Raji (cell line): ENCODE results near the gene SLC1A2.

ENCODE experiments used
- POLR2A ChIP-seq: IDR thresholded peaks from 2 replicates; pipeline ENCODE4 v1.6.1; 2011; ENCODE audit warnings: low read depth, low read length, control low read depth; ENCODE audit not compliant: insufficient read depth

Gene SLC1A2

DNA sequence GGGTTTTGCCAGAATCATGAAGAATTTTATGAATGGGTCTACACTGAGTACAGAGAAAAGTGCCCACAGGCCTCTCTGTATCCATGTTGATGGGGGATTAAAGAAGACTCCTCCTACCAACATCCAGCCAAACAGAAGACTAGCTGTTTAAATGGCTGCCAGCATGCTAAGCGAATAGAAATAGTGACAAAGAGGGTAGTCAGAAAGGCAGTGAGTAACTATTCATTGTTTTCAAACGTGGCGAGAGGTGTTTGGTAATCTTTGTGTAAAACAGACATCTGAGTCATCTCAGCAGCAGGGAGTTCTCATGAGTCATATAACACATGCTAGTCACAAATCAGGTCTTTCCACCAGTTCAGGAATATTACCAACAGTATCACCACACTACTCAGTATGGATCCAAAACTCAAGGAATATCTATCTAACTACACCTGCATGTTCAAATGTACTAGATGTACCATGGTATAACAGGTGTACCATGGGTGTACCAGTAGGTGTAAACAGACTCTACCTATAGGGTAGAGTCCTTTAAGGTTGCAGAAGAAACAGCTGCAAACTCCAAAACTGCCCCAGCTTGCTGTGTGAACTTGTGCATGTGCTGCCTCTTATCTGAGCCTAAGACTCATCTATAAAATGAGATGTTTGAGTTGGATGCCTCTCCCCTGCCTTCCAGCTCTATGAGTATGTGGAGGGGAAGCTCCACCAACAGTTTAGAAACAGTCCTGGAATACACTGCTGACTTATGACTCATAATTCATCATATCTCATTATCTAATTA lies 82.0 kb downstream of the SLC1A2 start:
- TF ChIP-seq POLR2A, result no peak

DNA sequence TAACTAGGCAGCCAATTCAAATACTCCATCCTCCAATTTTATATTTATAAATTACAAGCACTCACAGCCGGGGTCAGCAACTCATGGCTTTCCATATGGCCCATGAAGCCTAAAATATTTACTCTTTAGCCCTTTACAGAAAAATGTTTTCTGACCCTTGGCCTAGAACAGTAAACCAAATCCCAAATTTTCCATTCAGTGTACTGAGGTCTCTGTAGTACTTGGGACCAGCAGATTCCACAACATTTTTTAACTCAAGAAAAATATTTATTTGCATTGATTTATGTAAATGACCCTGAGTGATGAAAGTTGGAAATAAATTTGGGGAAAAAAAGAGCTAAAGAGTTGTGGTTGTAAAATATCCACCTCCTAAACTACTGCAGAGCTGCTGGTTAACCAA lies 82.6 kb downstream of the SLC1A2 start:
- TF ChIP-seq POLR2A, result no peak

DNA sequence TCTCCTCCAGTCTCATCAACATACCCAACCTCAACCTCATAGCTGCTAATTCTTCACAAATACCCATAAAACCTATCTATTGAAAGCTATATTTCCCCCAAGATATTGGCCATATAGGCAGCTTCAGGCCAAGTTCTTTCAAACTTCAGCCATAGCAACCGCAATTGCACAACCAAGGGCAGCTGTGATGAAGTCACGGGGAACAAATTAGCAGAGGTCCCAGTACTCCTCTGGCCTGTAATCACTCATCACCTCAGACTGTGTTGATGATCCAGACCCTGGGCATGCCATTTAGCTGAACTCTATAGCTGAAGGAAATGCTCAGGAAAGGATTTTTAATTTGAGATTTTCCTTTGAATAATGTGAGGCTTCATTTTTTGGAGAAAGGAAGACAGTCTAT lies 84.1 kb downstream of the SLC1A2 start:
- TF ChIP-seq POLR2A, result no peak

DNA sequence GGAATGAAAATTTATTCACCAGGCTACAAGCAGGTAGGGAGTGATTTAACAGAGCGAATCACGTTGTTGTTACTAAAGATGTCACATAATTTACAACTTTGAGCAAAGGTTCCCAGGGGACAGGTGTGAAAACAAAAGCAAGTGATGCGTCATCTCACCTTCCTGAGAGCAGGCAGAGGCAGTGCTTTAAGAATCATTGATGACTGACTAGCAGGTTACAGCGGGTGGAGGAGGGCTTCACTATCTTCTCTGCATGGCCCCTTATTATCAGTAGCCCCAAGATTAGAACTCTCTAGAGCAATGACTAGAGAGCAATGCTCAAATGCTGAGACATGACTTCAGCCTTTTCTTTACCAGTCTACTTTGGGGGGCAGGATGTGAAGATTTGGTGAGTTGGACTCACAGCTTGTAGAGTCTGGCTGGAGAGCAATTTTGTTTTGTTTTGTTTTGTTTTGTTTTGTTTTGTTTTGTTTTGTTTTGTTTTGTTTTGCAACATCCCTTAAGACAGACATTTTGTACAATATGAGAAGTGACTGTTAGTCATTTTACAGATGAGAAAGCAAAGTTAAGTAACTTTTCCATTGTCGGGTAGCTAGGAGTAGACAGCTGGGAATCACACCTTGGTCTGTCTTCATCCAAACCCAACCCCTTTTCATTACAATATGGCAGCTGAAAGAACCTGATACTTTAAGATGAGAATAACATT lies 84.8 kb downstream of the SLC1A2 start:
- TF ChIP-seq POLR2A, result no peak

GRCh38 chr11:35332524-35332923 lies 86.8 kb downstream of the SLC1A2 start:
- no peak for TF ChIP-seq POLR2A

DNA sequence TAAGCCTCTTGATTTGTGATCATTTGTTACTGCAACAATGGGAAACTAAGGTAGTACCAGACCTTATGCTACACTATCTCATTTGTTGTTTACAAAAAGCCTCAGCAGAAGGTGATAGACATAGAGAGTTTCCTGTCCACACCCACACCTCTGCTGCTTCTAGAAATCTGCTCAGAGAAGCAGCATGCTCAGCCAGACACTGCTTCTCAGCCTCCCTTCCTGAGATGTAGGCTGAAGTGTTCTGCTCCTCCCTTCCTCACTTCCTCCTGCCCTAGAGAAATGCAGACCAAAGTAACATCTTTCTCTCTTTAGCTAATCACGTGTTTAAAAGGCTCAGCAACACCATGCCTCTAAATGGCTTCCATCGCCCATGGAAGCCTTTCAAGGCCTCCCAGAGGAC lies 88.4 kb downstream of the SLC1A2 start:
- no peak for TF ChIP-seq POLR2A

DNA sequence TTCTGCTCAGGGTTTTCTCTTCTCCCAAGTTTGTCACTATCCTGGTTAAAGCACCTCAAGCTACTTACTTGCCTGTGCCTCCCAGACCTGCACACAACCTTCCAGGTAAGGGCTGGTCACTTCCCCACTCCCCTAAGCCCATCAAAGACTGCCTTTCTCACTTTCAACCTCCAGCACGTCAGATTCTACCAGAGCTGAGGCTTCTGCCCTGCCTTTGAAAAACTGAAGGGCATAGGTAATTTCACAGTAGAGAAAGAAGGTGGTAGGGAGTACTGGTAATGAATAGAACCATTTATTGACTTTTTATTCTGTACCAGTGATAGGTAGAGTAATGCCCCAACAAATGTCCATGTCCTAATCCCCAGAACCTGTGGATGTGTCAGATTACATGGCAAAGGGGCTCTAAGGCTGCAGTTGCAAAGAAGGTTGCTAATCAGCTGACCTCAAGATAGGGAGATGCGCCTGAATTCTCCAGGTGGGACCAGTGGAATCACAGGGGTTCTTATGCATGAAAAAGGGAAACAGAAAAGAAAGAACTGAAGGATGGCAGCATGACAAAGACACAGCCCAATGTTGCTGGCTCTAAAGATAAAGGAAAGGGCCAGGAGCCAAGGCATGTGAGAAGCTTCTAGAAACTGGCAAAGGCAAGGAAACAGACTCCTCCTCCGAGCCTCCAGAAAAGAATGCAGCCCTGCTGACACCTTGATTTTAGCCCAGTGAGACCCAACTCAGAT lies 89.0 kb downstream of the SLC1A2 start:
- TF ChIP-seq POLR2A, result no peak

- no peak for TF ChIP-seq POLR2A
Measured at GRCh38 chr11:35327829-35328228, 91.5 kb downstream of the SLC1A2 start.

DNA sequence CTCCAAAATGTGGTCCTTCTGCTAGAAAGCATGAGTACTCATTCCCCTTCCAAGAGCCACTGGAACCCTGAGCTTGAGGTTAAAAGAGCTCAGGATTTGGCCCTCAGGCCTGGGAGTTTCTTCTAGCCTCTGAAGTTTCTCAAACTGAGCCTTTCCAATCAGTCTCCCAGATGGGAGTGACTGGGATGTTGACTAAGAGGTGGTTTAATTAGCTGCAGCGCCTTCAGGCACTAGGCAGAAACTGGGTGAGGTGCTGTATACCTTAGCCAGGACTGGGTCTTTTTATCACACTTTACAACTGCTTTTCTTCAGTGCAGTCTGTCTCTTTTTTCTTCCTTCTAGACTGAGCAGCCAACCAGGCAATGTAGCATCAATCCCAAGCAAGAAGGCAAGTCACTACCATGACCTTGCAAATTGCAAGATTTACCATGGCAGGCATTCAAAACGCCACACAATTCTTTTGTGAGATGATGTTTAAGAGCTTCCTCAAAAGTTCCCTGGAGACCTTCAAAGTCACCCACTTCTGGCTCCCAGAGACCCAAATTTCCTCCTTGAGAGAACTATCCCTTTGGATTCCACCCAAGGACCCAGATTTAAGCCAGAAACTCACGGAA lies 93.0 kb downstream of the SLC1A2 start:
- no peak for TF ChIP-seq POLR2A

DNA sequence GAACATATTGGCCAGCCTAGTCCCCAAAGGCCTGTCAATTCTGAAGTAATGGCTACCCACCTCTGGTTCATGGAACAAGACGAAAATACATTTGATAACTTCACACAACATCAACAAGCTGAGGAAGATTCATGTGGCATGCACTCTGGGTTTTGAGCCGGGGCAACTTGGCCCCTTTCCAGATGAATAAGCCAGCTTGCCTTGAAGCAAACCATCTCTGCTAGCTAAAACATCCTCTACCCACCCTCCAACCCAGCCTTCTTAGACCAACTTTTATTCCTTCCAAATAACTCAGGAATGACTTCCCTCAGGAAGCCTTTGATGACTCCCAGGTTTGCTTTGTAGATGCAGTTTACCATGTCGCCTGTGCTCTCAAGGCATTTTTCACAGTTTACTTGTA lies 94.4 kb downstream of the SLC1A2 start:
- no peak for TF ChIP-seq POLR2A

- TF ChIP-seq POLR2A, result no peak
Measured at GRCh38 chr11:35324183-35324886, 95.0 kb downstream of the SLC1A2 start.

DNA sequence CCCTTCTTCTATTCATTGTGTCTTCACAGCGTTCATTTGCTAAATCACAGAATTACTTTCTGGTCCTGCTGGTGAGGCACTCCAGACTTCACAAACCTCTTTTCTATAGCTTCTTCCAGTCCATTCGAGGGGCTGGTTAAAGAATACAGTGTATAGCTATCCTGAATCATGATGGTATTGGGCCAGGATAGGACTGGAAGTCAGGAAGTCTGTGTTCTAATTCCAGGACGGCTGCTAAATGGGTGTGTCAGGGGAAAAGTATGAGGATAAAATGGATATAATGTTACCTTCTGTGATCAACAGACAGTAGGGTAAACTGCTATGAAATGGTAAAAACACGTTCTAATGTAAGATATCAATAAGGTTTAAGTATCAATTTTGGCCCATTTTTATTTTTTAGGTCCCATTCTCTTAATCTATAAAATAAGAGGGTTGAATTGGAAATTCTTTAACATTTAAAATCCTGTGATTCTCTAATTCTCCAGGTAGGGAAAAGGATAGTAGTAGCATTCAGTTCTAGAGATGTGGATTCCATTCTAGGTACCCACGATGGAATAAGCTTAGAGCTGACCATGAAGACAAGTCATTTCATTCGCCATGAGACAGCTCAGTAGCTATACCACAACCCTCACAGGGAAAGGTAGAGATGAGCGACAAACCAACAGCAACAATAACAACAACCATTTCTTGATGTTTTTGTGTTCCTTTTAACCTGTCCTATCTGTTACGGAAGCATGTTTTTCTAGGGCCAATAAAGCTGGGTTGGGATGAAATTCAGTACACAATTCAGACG lies 96.1 kb downstream of the SLC1A2 start:
- TF ChIP-seq POLR2A, result no peak

DNA sequence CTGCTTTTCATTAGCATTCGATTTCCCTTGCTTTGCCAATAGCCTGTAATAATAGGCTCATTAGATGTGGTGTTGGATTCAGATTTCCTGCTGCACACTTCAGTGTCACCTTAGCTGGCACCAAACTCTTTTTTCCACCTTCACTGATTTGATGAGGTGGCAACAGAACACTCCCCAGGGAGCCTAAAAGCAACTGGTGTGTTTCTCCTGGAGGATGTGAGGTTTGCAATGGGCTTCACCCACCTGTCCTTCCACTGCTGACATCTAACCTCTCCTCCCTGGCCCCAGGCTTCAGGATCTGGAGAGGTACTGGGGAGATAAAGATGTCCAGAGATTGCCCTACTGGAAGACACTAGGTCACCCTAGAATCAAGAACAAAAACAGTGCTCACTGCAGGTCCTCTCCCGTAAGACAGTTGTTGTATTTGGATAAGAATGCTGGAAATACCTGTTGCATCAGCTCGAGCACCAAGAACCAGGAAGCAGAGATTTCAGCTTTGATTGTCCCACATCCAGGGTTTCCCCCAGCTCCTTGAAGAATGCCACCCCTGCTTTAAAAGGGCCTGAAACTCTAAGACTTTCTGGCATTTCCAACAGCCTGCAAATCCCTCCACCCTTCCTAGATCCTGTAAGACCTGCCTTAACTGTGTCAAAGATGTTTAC lies 96.9 kb downstream of the SLC1A2 start:
- TF ChIP-seq POLR2A, result no peak
